ENCODE data around the gene TNFSF4. TPM values are rescaled to one million over a fixed set of nuclear protein-coding genes. Genes with fewer than 3 reads are reported as not detected.
A peak's percentile ranks its signal among the peaks of the same experiment; 100 is the strongest.

TNFSF4 gene
- total and polyA plus RNA-seq, 2 of the 13 experiments (the other 11 are each of a cell fraction or from before 2014, with no cell fraction given): 2.4 to 7.9 TPM

DNA sequence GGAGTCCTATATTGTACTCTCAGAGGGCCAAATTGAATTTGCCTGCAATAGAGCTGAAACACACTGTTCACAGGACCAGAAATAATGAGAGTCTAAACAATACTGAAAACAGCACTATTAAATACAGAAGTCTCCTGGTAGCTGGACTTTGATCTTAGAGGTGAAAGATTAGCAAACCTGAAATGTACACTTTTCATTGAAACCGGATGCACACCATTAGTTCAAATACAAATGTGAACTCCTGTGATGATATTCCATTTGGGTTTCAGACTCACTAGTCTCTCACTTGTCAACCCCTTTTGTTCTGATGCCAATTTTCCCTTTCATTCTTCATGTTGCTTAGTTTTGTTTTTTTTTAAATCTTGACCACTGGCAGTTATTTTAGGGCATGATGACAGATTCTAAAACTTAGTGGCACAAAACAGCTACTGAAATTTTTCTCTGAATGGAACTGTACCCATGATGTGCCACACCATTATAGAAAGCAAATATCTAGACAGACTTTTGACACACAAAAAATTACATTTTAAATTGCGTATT is 5.9 kb upstream of the TNFSF4 start (continued):
- TF ChIP-seq, protein P1, sequence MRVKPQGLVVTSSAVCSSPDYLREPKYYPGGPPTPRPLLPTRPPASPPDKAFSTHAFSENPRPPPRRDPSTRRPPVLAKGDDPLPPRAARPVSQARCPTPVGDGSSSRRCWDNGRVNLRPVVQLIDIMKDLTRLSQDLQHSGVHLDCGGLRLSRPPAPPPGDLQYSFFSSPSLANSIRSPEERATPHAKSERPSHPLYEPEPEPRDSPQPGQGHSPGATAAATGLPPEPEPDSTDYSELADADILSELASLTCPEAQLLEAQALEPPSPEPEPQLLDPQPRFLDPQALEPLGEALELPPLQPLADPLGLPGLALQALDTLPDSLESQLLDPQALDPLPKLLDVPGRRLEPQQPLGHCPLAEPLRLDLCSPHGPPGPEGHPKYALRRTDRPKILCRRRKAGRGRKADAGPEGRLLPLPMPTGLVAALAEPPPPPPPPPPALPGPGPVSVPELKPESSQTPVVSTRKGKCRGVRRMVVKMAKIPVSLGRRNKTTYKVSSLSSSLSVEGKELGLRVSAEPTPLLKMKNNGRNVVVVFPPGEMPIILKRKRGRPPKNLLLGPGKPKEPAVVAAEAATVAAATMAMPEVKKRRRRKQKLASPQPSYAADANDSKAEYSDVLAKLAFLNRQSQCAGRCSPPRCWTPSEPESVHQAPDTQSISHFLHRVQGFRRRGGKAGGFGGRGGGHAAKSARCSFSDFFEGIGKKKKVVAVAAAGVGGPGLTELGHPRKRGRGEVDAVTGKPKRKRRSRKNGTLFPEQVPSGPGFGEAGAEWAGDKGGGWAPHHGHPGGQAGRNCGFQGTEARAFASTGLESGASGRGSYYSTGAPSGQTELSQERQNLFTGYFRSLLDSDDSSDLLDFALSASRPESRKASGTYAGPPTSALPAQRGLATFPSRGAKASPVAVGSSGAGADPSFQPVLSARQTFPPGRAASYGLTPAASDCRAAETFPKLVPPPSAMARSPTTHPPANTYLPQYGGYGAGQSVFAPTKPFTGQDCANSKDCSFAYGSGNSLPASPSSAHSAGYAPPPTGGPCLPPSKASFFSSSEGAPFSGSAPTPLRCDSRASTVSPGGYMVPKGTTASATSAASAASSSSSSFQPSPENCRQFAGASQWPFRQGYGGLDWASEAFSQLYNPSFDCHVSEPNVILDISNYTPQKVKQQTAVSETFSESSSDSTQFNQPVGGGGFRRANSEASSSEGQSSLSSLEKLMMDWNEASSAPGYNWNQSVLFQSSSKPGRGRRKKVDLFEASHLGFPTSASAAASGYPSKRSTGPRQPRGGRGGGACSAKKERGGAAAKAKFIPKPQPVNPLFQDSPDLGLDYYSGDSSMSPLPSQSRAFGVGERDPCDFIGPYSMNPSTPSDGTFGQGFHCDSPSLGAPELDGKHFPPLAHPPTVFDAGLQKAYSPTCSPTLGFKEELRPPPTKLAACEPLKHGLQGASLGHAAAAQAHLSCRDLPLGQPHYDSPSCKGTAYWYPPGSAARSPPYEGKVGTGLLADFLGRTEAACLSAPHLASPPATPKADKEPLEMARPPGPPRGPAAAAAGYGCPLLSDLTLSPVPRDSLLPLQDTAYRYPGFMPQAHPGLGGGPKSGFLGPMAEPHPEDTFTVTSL (CRISPR knock-in tag; IDR thresholded peaks at IDR 0.05; ENCODE audit: borderline replicate concordance): peak; percentile 89; the same call in 1 of the 2 replicates
- TF ChIP-seq RXRB (CRISPR knock-in tag; IDR thresholded peaks at IDR 0.05; ENCODE audit: borderline replicate concordance) (peak; percentile 82), HNF4A (CRISPR knock-in tag; IDR thresholded peaks at IDR 0.05) (peak; percentile 93), NR2F2 (IDR thresholded peaks at IDR 0.05; ENCODE audit: borderline replicate concordance, low read depth) (peak; percentile 58; the same call in 1 of the 2 replicates), PHF21A (CRISPR knock-in tag; IDR thresholded peaks at IDR 0.05) (no peak), SIX1 (CRISPR knock-in tag; IDR thresholded peaks at IDR 0.05; ENCODE audit: borderline replicate concordance) (peak; percentile 87; the same call in 1 of the 2 replicates), THAP11 (CRISPR knock-in tag; IDR thresholded peaks at IDR 0.05) (peak; percentile 41; the same call in 1 of the 2 replicates)
- TF ChIP-seq, protein P2, sequence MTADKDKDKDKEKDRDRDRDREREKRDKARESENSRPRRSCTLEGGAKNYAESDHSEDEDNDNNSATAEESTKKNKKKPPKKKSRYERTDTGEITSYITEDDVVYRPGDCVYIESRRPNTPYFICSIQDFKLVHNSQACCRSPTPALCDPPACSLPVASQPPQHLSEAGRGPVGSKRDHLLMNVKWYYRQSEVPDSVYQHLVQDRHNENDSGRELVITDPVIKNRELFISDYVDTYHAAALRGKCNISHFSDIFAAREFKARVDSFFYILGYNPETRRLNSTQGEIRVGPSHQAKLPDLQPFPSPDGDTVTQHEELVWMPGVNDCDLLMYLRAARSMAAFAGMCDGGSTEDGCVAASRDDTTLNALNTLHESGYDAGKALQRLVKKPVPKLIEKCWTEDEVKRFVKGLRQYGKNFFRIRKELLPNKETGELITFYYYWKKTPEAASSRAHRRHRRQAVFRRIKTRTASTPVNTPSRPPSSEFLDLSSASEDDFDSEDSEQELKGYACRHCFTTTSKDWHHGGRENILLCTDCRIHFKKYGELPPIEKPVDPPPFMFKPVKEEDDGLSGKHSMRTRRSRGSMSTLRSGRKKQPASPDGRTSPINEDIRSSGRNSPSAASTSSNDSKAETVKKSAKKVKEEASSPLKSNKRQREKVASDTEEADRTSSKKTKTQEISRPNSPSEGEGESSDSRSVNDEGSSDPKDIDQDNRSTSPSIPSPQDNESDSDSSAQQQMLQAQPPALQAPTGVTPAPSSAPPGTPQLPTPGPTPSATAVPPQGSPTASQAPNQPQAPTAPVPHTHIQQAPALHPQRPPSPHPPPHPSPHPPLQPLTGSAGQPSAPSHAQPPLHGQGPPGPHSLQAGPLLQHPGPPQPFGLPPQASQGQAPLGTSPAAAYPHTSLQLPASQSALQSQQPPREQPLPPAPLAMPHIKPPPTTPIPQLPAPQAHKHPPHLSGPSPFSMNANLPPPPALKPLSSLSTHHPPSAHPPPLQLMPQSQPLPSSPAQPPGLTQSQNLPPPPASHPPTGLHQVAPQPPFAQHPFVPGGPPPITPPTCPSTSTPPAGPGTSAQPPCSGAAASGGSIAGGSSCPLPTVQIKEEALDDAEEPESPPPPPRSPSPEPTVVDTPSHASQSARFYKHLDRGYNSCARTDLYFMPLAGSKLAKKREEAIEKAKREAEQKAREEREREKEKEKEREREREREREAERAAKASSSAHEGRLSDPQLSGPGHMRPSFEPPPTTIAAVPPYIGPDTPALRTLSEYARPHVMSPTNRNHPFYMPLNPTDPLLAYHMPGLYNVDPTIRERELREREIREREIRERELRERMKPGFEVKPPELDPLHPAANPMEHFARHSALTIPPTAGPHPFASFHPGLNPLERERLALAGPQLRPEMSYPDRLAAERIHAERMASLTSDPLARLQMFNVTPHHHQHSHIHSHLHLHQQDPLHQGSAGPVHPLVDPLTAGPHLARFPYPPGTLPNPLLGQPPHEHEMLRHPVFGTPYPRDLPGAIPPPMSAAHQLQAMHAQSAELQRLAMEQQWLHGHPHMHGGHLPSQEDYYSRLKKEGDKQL (CRISPR knock-in tag; IDR thresholded peaks at IDR 0.05; ENCODE audit: low read depth): 0 out of 2 replicates have a peak, but pooled peaks have one; percentile 17
- TF ChIP-seq, protein P3, sequence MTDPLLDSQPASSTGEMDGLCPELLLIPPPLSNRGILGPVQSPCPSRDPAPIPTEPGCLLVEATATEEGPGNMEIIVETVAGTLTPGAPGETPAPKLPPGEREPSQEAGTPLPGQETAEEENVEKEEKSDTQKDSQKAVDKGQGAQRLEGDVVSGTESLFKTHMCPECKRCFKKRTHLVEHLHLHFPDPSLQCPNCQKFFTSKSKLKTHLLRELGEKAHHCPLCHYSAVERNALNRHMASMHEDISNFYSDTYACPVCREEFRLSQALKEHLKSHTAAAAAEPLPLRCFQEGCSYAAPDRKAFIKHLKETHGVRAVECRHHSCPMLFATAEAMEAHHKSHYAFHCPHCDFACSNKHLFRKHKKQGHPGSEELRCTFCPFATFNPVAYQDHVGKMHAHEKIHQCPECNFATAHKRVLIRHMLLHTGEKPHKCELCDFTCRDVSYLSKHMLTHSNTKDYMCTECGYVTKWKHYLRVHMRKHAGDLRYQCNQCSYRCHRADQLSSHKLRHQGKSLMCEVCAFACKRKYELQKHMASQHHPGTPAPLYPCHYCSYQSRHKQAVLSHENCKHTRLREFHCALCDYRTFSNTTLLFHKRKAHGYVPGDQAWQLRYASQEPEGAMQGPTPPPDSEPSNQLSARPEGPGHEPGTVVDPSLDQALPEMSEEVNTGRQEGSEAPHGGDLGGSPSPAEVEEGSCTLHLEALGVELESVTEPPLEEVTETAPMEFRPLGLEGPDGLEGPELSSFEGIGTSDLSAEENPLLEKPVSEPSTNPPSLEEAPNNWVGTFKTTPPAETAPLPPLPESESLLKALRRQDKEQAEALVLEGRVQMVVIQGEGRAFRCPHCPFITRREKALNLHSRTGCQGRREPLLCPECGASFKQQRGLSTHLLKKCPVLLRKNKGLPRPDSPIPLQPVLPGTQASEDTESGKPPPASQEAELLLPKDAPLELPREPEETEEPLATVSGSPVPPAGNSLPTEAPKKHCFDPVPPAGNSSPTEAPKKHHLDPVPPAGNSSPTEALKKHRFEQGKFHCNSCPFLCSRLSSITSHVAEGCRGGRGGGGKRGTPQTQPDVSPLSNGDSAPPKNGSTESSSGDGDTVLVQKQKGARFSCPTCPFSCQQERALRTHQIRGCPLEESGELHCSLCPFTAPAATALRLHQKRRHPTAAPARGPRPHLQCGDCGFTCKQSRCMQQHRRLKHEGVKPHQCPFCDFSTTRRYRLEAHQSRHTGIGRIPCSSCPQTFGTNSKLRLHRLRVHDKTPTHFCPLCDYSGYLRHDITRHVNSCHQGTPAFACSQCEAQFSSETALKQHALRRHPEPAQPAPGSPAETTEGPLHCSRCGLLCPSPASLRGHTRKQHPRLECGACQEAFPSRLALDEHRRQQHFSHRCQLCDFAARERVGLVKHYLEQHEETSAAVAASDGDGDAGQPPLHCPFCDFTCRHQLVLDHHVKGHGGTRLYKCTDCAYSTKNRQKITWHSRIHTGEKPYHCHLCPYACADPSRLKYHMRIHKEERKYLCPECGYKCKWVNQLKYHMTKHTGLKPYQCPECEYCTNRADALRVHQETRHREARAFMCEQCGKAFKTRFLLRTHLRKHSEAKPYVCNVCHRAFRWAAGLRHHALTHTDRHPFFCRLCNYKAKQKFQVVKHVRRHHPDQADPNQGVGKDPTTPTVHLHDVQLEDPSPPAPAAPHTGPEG (CRISPR knock-in tag; IDR thresholded peaks at IDR 0.05): no peak

Data from HepG2 (cell line).